ENCODE results near the gene CENPX.

Gene CENPX

DNA sequence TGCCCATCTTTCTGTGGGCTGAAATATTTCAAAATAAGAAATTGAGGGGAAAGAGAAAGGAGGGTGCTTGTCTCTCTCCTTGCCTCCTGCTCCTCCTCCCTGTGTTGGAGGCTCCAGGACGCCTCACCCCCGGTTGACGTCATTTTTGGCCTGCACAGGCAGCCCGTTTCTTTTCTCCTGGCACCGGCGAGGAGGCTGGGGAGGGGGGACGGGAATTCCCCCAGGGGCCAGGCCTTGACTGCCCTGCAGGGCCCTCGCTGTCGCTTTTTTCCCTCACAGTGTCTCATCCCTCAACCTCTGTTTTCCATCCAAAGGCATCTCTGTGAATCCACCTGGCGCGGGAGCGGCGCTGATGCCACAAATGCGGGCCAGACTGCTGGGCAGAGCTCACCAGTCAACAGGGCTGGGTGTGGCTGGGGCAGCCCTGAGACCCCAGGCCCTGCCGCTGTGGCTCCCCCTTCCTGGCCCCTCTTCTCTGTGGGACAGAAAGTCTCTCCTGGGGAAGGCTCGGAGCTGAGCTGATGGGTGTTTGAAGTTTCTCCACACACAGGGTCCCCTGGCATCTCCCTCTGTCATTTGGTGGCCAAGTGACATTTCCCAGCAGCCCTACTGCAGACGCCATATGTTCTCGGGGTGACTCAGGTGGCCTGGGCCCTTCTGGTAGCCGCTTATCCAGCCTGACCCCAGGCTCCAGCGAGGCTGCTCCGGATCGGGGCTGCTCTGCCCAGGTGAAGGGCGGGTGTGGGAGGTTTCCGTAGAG lies 16.0 kb downstream of the CENPX start:
- Histone ChIP-seq H3K4me3 (ENCODE audit: low read depth, low read length) (no peak overlapping the region), H3K27me3 (ENCODE audit: insufficient read depth, low read depth, severe bottlenecking) (no peaks in the 10 kb centered on the region), H3K27ac (peak overlapping the region; percentile 56), H3K9me3 (ENCODE audit: severe bottlenecking) (no peaks in the 10 kb centered on the region), H3K36me3 (peaks cover 12% of the 10 kb centered on the region)
- peak; percentile 76 for DNase-seq
- TF ChIP-seq, protein P1, sequence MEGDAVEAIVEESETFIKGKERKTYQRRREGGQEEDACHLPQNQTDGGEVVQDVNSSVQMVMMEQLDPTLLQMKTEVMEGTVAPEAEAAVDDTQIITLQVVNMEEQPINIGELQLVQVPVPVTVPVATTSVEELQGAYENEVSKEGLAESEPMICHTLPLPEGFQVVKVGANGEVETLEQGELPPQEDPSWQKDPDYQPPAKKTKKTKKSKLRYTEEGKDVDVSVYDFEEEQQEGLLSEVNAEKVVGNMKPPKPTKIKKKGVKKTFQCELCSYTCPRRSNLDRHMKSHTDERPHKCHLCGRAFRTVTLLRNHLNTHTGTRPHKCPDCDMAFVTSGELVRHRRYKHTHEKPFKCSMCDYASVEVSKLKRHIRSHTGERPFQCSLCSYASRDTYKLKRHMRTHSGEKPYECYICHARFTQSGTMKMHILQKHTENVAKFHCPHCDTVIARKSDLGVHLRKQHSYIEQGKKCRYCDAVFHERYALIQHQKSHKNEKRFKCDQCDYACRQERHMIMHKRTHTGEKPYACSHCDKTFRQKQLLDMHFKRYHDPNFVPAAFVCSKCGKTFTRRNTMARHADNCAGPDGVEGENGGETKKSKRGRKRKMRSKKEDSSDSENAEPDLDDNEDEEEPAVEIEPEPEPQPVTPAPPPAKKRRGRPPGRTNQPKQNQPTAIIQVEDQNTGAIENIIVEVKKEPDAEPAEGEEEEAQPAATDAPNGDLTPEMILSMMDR (IDR thresholded peaks at IDR 0.05; ENCODE audit: low read depth, low read length): no peak

DNA sequence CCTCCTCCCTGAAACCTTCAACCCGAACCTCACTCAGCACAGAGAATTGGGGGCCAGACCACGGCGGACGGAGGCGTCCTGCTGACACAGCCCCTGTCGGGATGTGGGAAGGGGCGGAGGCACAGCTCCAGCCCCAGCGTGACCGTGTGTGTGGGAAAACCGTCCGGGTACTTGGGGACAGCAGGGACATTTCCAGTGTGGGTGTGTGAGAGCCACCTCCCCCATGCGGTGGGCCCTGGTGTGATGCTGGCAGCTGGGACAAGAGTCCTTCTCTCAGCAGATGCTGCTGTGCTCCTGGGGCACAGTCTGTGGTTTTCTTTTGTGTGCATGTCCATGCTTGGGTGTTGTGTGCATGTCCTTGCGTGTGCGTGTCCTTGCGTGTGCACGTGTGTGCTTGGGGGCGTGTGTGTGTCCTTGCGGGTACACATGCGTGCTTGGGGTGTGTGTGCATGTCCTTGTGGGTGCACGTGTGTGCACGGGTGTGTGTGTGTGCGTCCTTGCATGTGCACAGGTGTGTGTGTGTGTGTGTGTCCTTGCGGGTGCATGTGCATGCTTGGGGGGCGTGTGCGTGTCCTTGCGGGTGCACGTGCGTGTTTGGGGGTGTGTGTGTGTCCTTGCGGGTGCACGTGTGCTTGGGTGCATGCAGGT lies 16.9 kb downstream of the CENPX start:
- Histone ChIP-seq H3K4me3 (ENCODE audit: low read depth, low read length) (no peak overlapping the region), H3K27ac (no peak overlapping the region; the same call in 1 of the 2 replicates), H3K9me3 (ENCODE audit: severe bottlenecking) (no peaks in the 10 kb centered on the region), H3K27me3 (ENCODE audit: insufficient read depth, low read depth, severe bottlenecking) (no peaks in the 10 kb centered on the region), H3K36me3 (peaks cover 9% of the 10 kb centered on the region)
- DNase-seq: no peak
- TF ChIP-seq, protein P1 (IDR thresholded peaks at IDR 0.05; ENCODE audit: low read depth, low read length): no peak

DNA sequence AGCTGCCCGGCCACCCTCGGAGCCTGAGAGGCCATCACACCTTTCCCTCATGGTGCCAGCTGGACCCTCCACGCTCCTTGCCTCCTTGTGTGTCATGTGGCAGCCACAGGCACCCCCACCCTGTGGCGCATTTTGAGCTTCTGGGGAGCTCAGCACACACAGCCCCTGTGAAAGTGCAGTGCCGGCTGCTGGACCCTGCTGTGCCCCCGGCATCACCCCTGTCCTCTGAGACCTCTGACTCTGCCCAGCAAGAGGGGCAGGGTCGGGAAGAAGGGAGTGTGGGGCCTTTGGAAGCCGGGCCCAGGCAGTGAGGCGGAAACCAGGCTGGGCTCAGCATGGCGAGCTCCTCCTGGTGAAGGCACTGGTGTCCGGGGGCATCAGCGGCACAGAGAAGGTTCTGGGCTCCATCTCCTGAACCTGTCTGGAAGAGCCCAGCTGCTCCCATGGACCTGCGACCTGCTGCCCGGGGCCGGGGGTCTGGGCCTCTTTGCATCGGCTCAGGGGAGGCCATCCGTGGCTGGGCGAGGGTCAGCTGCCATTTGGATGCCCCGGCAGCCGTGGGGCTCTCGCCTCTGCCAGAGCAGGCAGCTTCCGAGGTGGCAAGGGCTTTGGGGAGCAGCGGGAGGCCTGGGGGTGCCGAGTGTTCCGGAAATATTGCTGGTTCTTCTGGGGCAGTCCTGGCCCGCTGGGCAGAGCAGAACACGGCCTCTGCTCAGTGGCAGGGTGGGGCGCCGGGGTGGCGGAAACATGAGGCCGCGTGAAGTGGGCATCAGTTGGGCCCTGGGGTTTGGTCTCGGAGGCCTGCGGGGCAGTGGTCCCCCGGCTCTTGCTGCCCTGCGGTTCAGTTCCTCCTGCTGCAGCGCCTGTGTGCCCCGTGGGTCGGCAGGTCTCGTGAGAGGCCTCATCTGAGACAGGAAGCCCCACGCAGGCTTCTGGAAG lies 17.9 kb downstream of the CENPX start:
- Histone ChIP-seq H3K4me3 (ENCODE audit: low read depth, low read length) (no peak overlapping the region), H3K27me3 (ENCODE audit: insufficient read depth, low read depth, severe bottlenecking) (no peaks in the 10 kb centered on the region), H3K27ac (no peak overlapping the region; the same call in 1 of the 2 replicates), H3K36me3 (peaks cover 9% of the 10 kb centered on the region), H3K9me3 (ENCODE audit: severe bottlenecking) (no peaks in the 10 kb centered on the region)
- TF ChIP-seq, protein P1 (IDR thresholded peaks at IDR 0.05; ENCODE audit: low read depth, low read length): no peak
- DNase-seq: no peak

DNA sequence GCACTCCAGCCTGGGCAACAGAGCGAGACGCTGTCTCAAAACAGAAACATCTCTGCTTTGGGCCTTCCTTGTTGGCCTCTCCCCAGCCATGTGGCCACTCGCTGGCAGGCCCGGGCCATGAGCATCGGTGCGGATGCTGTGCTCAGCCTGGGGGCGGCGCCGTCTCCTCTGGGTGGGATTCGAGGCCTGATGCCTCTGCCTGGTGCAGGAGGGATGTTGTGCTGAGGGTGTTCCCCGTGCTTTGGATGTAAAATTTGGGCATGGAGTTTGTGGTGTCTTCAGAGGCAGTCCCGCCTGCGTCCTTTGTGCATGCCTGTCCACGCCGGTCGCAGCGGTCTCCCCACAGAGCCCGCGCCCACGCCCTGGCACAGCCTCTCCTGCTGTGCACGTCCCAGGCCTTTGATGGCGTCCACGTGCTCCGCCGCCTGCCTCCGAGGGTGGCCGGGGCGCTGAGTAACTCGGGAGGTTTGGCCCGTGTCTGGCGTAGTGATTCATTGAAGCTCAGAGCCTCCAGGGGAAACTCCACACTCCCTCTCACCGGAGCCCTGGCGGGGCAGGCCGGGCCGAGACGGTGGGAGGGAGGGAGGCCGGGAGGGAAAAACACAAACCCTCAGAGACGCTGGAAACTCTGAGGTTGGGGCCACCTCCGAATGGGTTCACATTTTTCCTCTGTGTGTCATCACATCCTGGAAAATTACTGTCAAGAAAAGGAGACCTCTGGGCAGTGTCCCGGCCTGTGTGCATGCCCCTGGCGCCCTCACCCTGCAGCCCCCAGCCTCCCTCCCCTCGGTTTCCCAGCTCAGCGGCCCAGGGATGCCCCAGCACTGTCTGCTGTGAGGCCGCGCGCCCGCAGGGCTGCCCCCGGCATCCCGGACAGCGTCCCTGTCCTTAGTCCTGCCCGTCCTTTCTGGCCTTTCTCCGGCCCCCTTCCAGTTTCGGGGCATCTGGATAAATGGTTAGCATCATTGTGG lies 19.0 kb downstream of the CENPX start:
- TF ChIP-seq, protein P1 (IDR thresholded peaks at IDR 0.05; ENCODE audit: low read depth, low read length): no peak
- Histone ChIP-seq H3K9me3 (ENCODE audit: severe bottlenecking) (no peaks in the 10 kb centered on the region), H3K4me3 (ENCODE audit: low read depth, low read length) (no peak overlapping the region), H3K27ac (no peak overlapping the region), H3K27me3 (ENCODE audit: insufficient read depth, low read depth, severe bottlenecking) (no peaks in the 10 kb centered on the region), H3K36me3 (peaks cover 5% of the 10 kb centered on the region)
- no peak for DNase-seq

DNA sequence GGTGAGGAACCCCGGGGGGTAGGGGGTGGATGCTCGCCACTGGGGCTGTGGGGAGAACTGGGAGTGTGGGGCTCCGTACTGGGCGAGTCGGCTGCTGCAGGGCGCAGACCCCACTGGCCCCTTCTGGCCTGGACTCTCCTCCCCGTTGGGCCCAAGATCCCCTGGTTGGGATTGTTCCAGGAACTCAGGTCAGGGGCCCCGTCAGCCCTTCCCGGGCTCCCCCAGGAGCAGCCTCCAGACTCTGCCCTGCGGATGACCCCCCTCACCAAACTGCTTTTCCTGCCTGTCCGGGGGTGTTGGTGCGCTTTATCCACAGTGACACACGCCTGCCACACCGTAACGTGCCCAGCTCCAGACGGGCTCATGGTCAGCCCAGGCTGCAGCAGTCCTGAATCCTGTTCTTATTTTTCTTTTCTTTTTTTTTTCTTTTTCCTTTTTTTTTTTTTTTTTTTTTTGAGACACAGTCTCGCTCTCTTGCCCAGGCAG lies 21.1 kb downstream of the CENPX start:
- TF ChIP-seq, protein P1 (IDR thresholded peaks at IDR 0.05; ENCODE audit: low read depth, low read length): no peak
- Histone ChIP-seq H3K4me3 (ENCODE audit: low read depth, low read length) (no peak overlapping the region), H3K9me3 (ENCODE audit: severe bottlenecking) (no peaks in the 10 kb centered on the region), H3K27ac (peak overlapping the region; percentile 60), H3K27me3 (ENCODE audit: insufficient read depth, low read depth, severe bottlenecking) (no peaks in the 10 kb centered on the region), H3K36me3 (peaks cover 10% of the 10 kb centered on the region)
- no peak for DNase-seq

Data from WERI-Rb-1 (cell line).